Measurements from ENCODE around the gene KRT6A.

DNA sequence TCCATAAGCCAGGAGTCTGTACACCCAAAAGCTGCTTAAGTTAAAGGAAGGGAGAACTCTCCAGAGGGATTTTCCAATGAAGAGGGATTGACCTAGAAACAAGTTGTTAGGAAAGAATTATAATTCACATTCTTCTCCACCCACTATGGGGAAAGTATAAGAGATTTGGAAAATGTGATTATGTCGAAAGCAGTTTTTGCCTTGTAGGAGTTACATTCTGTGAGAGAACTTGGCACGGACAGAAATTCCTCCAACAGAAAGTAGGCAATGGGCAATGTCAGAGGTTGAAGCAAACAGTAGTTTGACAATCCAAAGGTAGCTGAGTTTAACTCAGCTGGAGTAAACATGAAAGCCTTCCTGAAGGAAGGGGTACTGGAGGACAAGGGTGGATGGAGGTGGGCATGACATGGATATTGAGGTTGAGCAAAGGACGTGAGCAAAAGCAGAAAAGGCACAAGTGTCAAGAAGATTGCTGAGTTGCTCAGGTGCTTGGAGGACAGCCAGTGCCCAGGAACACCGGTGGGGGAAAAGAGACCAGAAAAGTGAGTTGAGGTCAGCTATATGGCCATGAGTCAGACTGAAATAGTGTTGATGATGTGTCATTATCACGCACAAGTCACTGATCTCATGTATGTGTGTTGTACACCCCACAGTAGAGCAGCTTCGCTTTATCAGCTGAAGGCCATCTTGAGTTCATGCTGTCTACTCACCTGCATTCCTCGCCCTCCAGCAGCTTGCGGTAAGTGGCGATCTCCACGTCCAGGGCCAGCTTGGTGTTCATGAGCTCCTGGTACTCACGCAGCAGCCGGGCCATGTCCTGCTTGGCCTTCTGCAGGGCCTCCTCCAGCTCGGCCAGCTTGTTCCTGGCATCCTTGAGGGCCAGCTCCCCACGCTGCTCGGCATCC, 23.1 kb upstream of the KRT6A start:
- TF ChIP-seq, protein P1, sequence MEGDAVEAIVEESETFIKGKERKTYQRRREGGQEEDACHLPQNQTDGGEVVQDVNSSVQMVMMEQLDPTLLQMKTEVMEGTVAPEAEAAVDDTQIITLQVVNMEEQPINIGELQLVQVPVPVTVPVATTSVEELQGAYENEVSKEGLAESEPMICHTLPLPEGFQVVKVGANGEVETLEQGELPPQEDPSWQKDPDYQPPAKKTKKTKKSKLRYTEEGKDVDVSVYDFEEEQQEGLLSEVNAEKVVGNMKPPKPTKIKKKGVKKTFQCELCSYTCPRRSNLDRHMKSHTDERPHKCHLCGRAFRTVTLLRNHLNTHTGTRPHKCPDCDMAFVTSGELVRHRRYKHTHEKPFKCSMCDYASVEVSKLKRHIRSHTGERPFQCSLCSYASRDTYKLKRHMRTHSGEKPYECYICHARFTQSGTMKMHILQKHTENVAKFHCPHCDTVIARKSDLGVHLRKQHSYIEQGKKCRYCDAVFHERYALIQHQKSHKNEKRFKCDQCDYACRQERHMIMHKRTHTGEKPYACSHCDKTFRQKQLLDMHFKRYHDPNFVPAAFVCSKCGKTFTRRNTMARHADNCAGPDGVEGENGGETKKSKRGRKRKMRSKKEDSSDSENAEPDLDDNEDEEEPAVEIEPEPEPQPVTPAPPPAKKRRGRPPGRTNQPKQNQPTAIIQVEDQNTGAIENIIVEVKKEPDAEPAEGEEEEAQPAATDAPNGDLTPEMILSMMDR (optimal IDR thresholded peaks at IDR 0.05 in 1 of 3, IDR thresholded peaks at IDR 0.05 in 1 of 3, conservative IDR thresholded peaks at IDR 0.05 in 1 of 3; ENCODE audit: extremely low read depth in 1 of 3, insufficient read depth in 2 of 3, low read length in 3 of 3): no peak
- no peak for TF ChIP-seq EZH2 (IDR thresholded peaks at IDR 0.05; ENCODE audit: low read length)

All from keratinocyte (primary cell).